CD14-positive monocyte (primary cell): ENCODE data around the gene SNX1. TPM values are rescaled to one million over a fixed set of nuclear protein-coding genes. Genes with fewer than 3 reads are reported as not detected.
A peak's percentile ranks its signal among the peaks of the same experiment; 100 is the strongest.

Experiments used
- DNase-seq, 3 donors: peaks; one replicate each; pipeline ENCODE4 v3.0.0-alpha.2; 2011 to 2022
- H2AFZ ChIP-seq: 2 replicates; pipeline ENCODE4 v1.6.0; 2012; ENCODE audit warnings: mild to moderate bottlenecking, low read depth, low read length, inconsistent platforms; ENCODE audit not compliant: insufficient read depth, poor library complexity, severe bottlenecking
- H3K27ac ChIP-seq, 2 donors: 1 replicate in 1 of 2; 2 replicates in 1 of 2; pipeline ENCODE4 v1.5.1; 2012 to 2013; ENCODE audit warnings: low read length in 2 of 2, control low read depth in 1 of 2, inconsistent platforms in 1 of 2, low read depth in 1 of 2, mild to moderate bottlenecking in 1 of 2
- H3K27me3 ChIP-seq, 2 donors: one replicate each; pipeline versions ENCODE4 v1.6.0 to v1.6.1; 2011 to 2013; ENCODE audit warnings: low read length in 2 of 2; ENCODE audit not compliant: control insufficient read depth in 2 of 2, insufficient read depth in 2 of 2
- H3K36me3 ChIP-seq, 2 donors: replicated peaks in 1 of 2; 1 replicate in 1 of 2; 2 replicates in 1 of 2; pipeline versions ENCODE4 v1.5.1 to v1.6.1; 2012 to 2013; ENCODE audit warnings: low read length in 2 of 2, control low read depth in 1 of 2, inconsistent platforms in 1 of 2, mild to moderate bottlenecking in 1 of 2; ENCODE audit not compliant: insufficient read depth in 2 of 2, control insufficient read depth in 1 of 2
- H3K4me1 ChIP-seq, 2 donors: 1 replicate in 1 of 2; 2 replicates in 1 of 2; pipeline versions ENCODE4 v1.5.1 to v1.6.1; 2012 to 2013; ENCODE audit warnings: low read length in 2 of 2, control low read depth in 1 of 2, inconsistent platforms in 1 of 2, mild to moderate bottlenecking in 1 of 2, moderate library complexity in 1 of 2; ENCODE audit not compliant: insufficient read depth in 2 of 2, control insufficient read depth in 1 of 2
- H3K4me2 ChIP-seq: replicated peaks from 2 replicates; pipeline ENCODE3; 2012; ENCODE audit warnings: low read length, moderate library complexity, mild to moderate bottlenecking; ENCODE audit not compliant: poor library complexity, severe bottlenecking; ENCODE audit errors: extremely low read depth
- H3K4me3 ChIP-seq, 3 experiments: fragments of 200-600 bp in 1 of 3; sonication (generic) in 1 of 3; replicated peaks in 1 of 3; 1 replicate in 2 of 3; 2 replicates in 1 of 3; pipeline ENCODE4 v1.5.1; 2011 to 2013; ENCODE audit warnings: low read length in 3 of 3, mild to moderate bottlenecking in 3 of 3, control low read depth in 2 of 3, low read depth in 2 of 3, inconsistent platforms in 1 of 3, moderate library complexity in 1 of 3
- H3K79me2 ChIP-seq: 2 replicates; pipeline ENCODE4 v1.6.0; 2012; ENCODE audit warnings: mild to moderate bottlenecking, control low read depth, inconsistent platforms, low read length, moderate library complexity; ENCODE audit not compliant: insufficient read depth
- H3K9ac ChIP-seq: 2 replicates; pipeline ENCODE4 v1.6.0; 2017; ENCODE audit warnings: low read length, mild to moderate bottlenecking; ENCODE audit not compliant: insufficient read depth, poor library complexity, severe bottlenecking
- H3K9me3 ChIP-seq, 2 donors: replicated peaks in 1 of 2; 1 replicate in 1 of 2; 2 replicates in 1 of 2; pipeline versions ENCODE4 v1.5.1 to v1.6.1; 2012 to 2013; ENCODE audit warnings: low read length in 2 of 2, control low read depth in 1 of 2; ENCODE audit not compliant: control insufficient read depth in 1 of 2, insufficient read depth in 1 of 2
- H4K20me1 ChIP-seq: 2 replicates; pipeline ENCODE4 v1.6.0; 2012; ENCODE audit warnings: mild to moderate bottlenecking, low read length, control low read depth, moderate library complexity; ENCODE audit not compliant: insufficient read depth
- H3K27ac Mint-ChIP-seq, 7 donors: one replicate each; pipeline ENCODE4 v1.8.0; 2020; ENCODE audit warnings: mild to moderate bottlenecking in 7 of 7, mixed read lengths in 7 of 7, moderate library complexity in 6 of 7, inconsistent platforms in 2 of 7
- H3K27me3 Mint-ChIP-seq, 3 donors: one replicate each; pipeline ENCODE4 v1.8.0; 2021 to 2022; ENCODE audit warnings: low read depth in 3 of 3, mild to moderate bottlenecking in 3 of 3, mixed read lengths in 3 of 3, moderate library complexity in 3 of 3, inconsistent platforms in 1 of 3
- H3K36me3 Mint-ChIP-seq, 2 donors: one replicate each; pipeline ENCODE4 v1.8.0; 2020; ENCODE audit warnings: mixed read lengths in 2 of 2, inconsistent platforms in 1 of 2, mild to moderate bottlenecking in 1 of 2
- H3K4me1 Mint-ChIP-seq: one replicate; pipeline ENCODE4 v1.8.0; 2020; ENCODE audit warnings: mild to moderate bottlenecking, mixed read lengths
- H3K4me3 Mint-ChIP-seq, 2 donors: one replicate each; pipeline ENCODE4 v1.8.0; 2020; ENCODE audit warnings: mild to moderate bottlenecking in 2 of 2, mixed read lengths in 2 of 2, moderate library complexity in 1 of 2
- H3K9me3 Mint-ChIP-seq, 7 donors: one replicate each; pipeline ENCODE4 v1.8.0; 2020 to 2022; ENCODE audit warnings: mixed read lengths in 7 of 7, mild to moderate bottlenecking in 6 of 7, moderate library complexity in 6 of 7, inconsistent platforms in 2 of 7
- WGBS: methylation state at CpG from one replicate; pipeline ENCODE4 v1.1.5; 2013; ENCODE audit warnings: missing lambda C conversion rate; ENCODE audit not compliant: insufficient coverage; 5-methylcytosine and 5-hydroxymethylcytosine counted together
- intact Hi-C, 2 donors: fragments of 100-400 bp; cut with micrococcal nuclease; formaldehyde crosslinking; loops; one replicate each; pipeline versions ENCODE4 v1.15.0 to v1.15.1; 2023
- polyA plus RNA-seq, 3 donors: library from polyadenylated mRNA; depleted of rRNA in 1 of 3; unstranded in 2 of 3; stranded (reverse) in 1 of 3; fragments of 300-500 nt in 2 of 3; fragments of >200 nt in 1 of 3; fragmentation: Illumina TruSeq in 2 of 3; gene quantifications; 1 replicate in 2 of 3; 2 replicates in 1 of 3; pipeline ENCODE4 v1.2.3, GENCODE V29; 2012 to 2021
- TF ChIP-seq, protein P1 (sequence below): fragments of 200-600 bp; IDR thresholded peaks from one replicate; pipeline ENCODE4 v1.8.0; 2022; ENCODE audit warnings: antibody characterized with exemption, mild to moderate bottlenecking

Gene SNX1
- polyA plus RNA-seq, 3 donors = 104 to 115 (median 115) TPM

DNA sequence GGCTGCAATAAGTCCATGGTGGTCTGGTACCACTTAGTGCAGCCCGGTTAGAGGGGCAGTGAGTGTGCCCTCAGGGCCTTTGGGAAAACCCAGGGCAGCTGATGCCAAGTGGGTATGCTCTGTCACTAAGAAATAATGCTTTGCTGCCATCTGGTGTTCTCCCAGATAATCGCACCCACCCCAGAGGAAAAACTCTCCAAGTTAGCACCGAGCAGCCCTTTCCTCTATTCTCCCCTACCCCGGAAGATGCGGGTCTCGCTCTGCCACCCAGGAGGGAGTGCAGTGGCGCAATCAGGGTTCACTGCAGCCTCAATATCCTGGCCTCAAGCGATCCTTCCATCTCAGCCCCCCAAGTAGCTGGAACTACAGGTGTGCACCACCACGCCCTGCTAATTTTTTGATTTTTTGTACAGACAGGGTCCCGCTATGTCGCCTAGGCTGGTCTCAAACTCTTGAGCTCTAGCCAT, 28.2 kb upstream of the SNX1 start:
- H3K4me3 Mint-ChIP-seq = no peak overlapping the region
- peaks cover 11 to 19% of the 10 kb centered on the region in 2 donors for H3K36me3 ChIP-seq
- peak overlapping the region in 1 of 7 donors; percentile 36 for H3K27ac Mint-ChIP-seq
- no peaks in the 10 kb centered on the region for H4K20me1 ChIP-seq
- no peak overlapping the region for H3K4me3 ChIP-seq
- no peaks in the 10 kb centered on the region for H3K27me3 Mint-ChIP-seq
- peaks cover 28 to 40% of the 10 kb centered on the region in 2 donors for H3K4me1 ChIP-seq
- 30% methylated on average over 10 of the region's 11 CpGs for WGBS
- H3K9ac ChIP-seq = no peak overlapping the region
- TF ChIP-seq, protein P1, sequence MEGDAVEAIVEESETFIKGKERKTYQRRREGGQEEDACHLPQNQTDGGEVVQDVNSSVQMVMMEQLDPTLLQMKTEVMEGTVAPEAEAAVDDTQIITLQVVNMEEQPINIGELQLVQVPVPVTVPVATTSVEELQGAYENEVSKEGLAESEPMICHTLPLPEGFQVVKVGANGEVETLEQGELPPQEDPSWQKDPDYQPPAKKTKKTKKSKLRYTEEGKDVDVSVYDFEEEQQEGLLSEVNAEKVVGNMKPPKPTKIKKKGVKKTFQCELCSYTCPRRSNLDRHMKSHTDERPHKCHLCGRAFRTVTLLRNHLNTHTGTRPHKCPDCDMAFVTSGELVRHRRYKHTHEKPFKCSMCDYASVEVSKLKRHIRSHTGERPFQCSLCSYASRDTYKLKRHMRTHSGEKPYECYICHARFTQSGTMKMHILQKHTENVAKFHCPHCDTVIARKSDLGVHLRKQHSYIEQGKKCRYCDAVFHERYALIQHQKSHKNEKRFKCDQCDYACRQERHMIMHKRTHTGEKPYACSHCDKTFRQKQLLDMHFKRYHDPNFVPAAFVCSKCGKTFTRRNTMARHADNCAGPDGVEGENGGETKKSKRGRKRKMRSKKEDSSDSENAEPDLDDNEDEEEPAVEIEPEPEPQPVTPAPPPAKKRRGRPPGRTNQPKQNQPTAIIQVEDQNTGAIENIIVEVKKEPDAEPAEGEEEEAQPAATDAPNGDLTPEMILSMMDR = peak; percentile 89
- H3K4me1 Mint-ChIP-seq = peaks cover 40% of the 10 kb centered on the region
- H3K27ac ChIP-seq = no peak overlapping the region
- H3K36me3 Mint-ChIP-seq = peaks cover 14% of the 10 kb centered on the region in 2 donors
- peak overlapping the region; percentile 24 for H2AFZ ChIP-seq
- intact Hi-C loops = loop anchor here (1.0 to 5.0 kb wide), 3 partner anchors 175 to 315 kb away; no protein-coding TSS in a partner anchor
- no peaks in the 10 kb centered on the region for H3K9me3 ChIP-seq
- no peaks in the 10 kb centered on the region for H3K27me3 ChIP-seq
- no peaks in the 10 kb centered on the region for H3K79me2 ChIP-seq
- peaks cover 0 to 2% (median 0%) of the 10 kb centered on the region in 7 donors for H3K9me3 Mint-ChIP-seq
- peak overlapping the region; percentile 15 for H3K4me2 ChIP-seq
- DNase-seq = peak; percentile 50 to 78 (median 70)

DNA sequence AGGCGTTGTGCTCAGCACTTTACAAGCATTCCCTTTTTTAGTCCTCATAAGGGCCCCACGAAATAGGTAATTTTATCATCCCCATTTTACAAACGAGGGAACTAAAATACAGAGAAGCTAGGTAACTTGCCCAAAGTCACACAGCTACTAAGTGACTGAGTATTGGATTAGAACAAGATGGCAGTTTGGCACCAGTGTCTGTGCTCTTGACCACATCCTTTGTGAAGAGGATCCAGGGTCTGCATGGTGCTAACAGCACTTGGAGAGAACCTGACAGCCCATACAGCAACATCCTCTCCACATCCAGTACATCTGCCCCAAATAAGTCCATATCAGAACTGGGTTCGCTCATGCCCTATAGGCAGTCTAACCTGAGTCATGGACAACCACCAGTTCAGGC, 27.6 kb upstream of the SNX1 start:
- H3K9ac ChIP-seq = no peak overlapping the region
- no peaks in the 10 kb centered on the region for H3K27me3 ChIP-seq
- no peaks in the 10 kb centered on the region for H4K20me1 ChIP-seq
- TF ChIP-seq, protein P1 = no peak
- H3K9me3 Mint-ChIP-seq = peaks cover 0 to 2% (median 0%) of the 10 kb centered on the region in 7 donors
- H3K27ac Mint-ChIP-seq = no peak overlapping the region
- H2AFZ ChIP-seq = no peak overlapping the region
- H3K27ac ChIP-seq = no peak overlapping the region
- H3K4me1 Mint-ChIP-seq = peaks cover 40% of the 10 kb centered on the region
- no peaks in the 10 kb centered on the region for H3K9me3 ChIP-seq
- peaks cover 28 to 40% of the 10 kb centered on the region in 2 donors for H3K4me1 ChIP-seq
- H3K36me3 Mint-ChIP-seq = peaks cover 17 to 19% of the 10 kb centered on the region in 2 donors
- no peak overlapping the region for H3K4me2 ChIP-seq
- H3K27me3 Mint-ChIP-seq = no peaks in the 10 kb centered on the region
- DNase-seq = no peak
- no peak overlapping the region for H3K4me3 Mint-ChIP-seq
- WGBS = 80% methylated on average over 2 of the region's 4 CpGs
- H3K36me3 ChIP-seq = peaks cover 16 to 24% of the 10 kb centered on the region in 2 donors
- intact Hi-C loops = loop anchor here (5.0 kb wide), 2 partner anchors 176 to 316 kb away; no protein-coding TSS in a partner anchor
- no peak overlapping the region for H3K4me3 ChIP-seq
- H3K79me2 ChIP-seq = no peaks in the 10 kb centered on the region
